ENCODE results near the gene SRD5A3. TPM values are rescaled to one million over a fixed set of nuclear protein-coding genes. Genes with fewer than 3 reads are reported as not detected.

Gene SRD5A3
- total and polyA plus RNA-seq, 2 donors (not counting 3 experiments of a cell fraction or from before 2014, with no cell fraction given): 23.6 to 24.3 TPM

GRCh38 chr4:55343887-55344286, 2.2 kb upstream of the SRD5A3 start:
- Histone ChIP-seq H3K4me3 (replicated peaks in 1 of 3; ENCODE audit: insufficient read depth in 1 of 3, low read depth in 1 of 3, low read length in 3 of 3) (no peak overlapping the region), H3K9me1 (replicated peaks; ENCODE audit: control insufficient read depth, extremely low read depth, insufficient read depth, low read length) (no peaks in the 10 kb centered on the region), H3K27ac (ENCODE audit: insufficient read depth, low read depth, low read length) (no peak overlapping the region), H3K79me2 (ENCODE audit: control insufficient read depth, insufficient read depth, low read length) (no peaks in the 10 kb centered on the region), H4K20me1 (replicated peaks; ENCODE audit: control insufficient read depth, extremely low read depth, insufficient read depth, low read length) (no peaks in the 10 kb centered on the region), H3K4me2 (ENCODE audit: insufficient read depth, low read length) (no peak overlapping the region), H3K27me3 (ENCODE audit: control insufficient read depth in 2 of 2, insufficient read depth in 2 of 2, low read length in 2 of 2) (no peaks in the 10 kb centered on the region), H3K4me1 (ENCODE audit: control insufficient read depth, extremely low read depth, insufficient read depth, low read length) (peaks cover 11% of the 10 kb centered on the region), H3K9me3 (replicated peaks; ENCODE audit: control insufficient read depth, insufficient read depth, low read length) (no peaks in the 10 kb centered on the region), H3K36me3 (ENCODE audit: control insufficient read depth in 2 of 2, extremely low read depth in 1 of 2, insufficient read depth in 2 of 2, low read length in 2 of 2) (no peaks in the 10 kb centered on the region), H3K9ac (replicated peaks; ENCODE audit: extremely low read depth, insufficient read depth, low read length) (no peak overlapping the region), H2AFZ (ENCODE audit: low read depth, low read length) (no peak overlapping the region)
- ChIA-PET CTCF (interaction anchor here (0.7 to 2.3 kb wide), 3 partner anchors 69 to 373 kb away, joined by 3 to 16 read pairs (median 4); no protein-coding TSS in a partner anchor), POLR2A (no interaction called here)
- intact Hi-C loops (cut with micrococcal nuclease) (no loop called here), dilution Hi-C loops (cut with MboI; ENCODE audit: extremely low pct_ligation_motif_present, low sequenced_read_pairs) (no loop called here)
- FAIRE-seq (no peak), DNase-seq (ENCODE audit: low read depth, low spot score) (no peak)
- no TSS peak for BruUV-seq (replicated peaks)
- TF ChIP-seq FOS (IDR thresholded peaks at IDR 0.05; ENCODE audit: borderline replicate concordance, insufficient read depth, low read length): no peak
- TF ChIP-seq MAX (IDR thresholded peaks at IDR 0.05; ENCODE audit: insufficient read depth, insufficient read length): no peak
- TF ChIP-seq GATA2 (IDR thresholded peaks at IDR 0.05; ENCODE audit: insufficient read depth, insufficient read length, low read depth, low read length): no peak
- no peak for TF ChIP-seq JUN (IDR thresholded peaks at IDR 0.05; ENCODE audit: borderline replicate concordance, insufficient read depth, insufficient read length, low read depth)
- no peak for TF ChIP-seq CTCF (IDR thresholded peaks at IDR 0.05; ENCODE audit: extremely low read depth in 1 of 2, insufficient read depth in 1 of 2, low read depth in 1 of 2, low read length in 2 of 2)
- TF ChIP-seq POLR2AphosphoS5 (IDR thresholded peaks at IDR 0.05; ENCODE audit: insufficient read depth, low read depth, low read length): no peak
- TF ChIP-seq EZH2 (IDR thresholded peaks at IDR 0.05; ENCODE audit: borderline replicate concordance, low read depth, low read length, severe bottlenecking): no peak
- TF ChIP-seq POLR2A (IDR thresholded peaks at IDR 0.05; ENCODE audit: low read depth, low read length): no peak
- no peak for TF ChIP-seq MYC (IDR thresholded peaks at IDR 0.05; ENCODE audit: low read depth, low read length)
